NCI-H510A treated with DMSO at 0.1 percent for 48 hours (cell line): Measurements from ENCODE around the gene VPS36.
"Not testable (repeated sequence)": the region's sequence is repeated elsewhere in the genome, so short reads cannot be mapped to it uniquely, and the experiment has no call there.

ENCODE experiments used
- DNase-seq: peaks from one replicate; lab custom pipeline; 2025; lab: John Stamatoyannopoulos, UW

Gene VPS36

DNA sequence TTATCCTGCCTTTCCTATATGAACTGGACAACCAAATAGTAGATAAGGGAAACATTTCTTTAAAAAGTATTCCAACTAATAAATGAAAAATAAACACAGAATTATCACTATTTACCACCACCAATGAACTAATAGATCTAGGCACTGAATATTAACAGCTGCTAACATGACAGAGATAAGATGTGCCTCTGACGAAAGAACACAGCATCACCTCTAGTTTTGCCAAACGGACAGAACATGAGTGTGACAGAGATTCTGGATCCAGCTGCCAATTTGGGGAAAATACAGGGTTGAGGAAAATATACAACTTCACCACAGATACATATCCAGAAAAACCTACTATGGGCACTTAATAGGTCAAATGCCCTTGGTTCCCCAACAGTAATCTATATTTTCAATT lies 18.0 kb downstream of the VPS36 start:
- no peak for DNase-seq

GRCh38 chr13:52428295-52428694 lies 22.1 kb downstream of the VPS36 start:
- DNase-seq = no peak

GRCh38 chr13:52421216-52421615 lies 29.2 kb downstream of the VPS36 start:
- DNase-seq = no peak

DNA sequence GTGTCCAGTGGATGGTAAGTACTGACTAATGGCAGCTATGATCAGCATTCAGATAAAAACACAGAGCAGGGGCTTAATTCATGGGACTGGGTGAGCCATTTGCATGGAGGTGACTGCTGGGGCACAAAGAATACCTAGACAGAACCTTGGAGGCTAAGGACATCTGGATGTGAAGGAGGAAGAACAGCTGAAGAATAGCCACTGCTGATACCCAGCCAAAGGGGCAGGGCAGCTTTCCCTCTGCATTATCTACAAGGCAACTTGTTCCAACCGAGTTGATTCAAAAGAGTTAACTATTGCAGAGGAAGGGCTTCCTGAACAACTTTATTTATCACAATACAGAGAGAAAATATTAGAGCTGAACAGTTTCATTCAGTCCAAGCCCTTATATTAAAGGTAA lies 31.4 kb downstream of the VPS36 start:
- no peak for DNase-seq

GRCh38 chr13:52414963-52415362 lies 35.5 kb downstream of the VPS36 start:
- DNase-seq = no peak

- DNase-seq = no peak
Observed at GRCh38 chr13:52414051-52414450, 36.4 kb downstream of the VPS36 start.

GRCh38 chr13:52412128-52412527 lies 38.3 kb downstream of the VPS36 start:
- DNase-seq = no peak

DNA sequence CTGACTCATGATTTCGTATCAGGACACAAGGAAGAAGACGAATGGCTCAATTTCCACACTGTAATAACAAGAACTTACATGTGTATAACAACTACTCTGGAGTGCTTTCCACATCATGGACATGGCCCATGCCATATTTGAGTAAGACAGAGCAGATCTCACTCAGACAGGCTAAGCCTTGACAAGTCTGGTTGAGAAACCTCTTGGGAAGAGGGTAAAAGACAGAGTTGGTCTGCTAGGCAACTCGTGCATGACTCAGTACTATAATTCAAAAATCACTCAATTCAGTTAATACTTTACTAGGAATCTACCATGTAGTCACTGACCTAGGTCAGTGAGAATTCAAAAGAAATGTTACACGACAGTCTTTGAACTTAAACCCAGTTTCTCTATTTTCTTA lies 38.8 kb downstream of the VPS36 start:
- DNase-seq = no peak

DNA sequence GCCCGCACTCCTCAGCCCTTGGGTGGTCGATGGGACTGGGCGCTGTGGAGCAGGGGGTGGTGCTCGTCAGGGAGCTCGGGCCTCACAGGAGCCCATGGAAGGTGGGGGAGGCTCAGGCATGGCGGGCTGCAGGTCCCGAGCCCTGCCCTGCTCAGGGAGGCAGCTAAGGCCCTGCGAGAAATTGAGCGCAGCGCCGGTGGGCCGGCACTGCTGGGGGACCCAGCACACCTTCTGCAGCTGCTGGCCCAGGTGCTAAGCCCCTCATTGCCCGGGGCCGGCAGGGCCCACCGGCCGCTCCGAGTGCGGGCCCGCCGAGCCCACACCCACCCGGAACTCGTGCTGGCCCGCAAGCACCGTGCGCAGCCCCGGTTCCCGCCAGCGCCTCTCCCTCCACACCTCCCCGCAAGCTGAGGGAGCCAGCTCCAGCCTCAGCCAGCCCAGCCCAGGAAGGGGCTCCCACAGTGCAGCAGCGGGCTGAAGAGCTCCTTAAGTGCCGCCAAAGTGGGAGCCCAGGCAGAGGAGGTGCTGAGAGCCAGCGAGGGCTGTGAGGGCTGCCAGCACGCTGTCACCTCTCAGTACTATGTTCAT lies 42.3 kb downstream of the VPS36 start:
- DNase-seq = not testable (repeated sequence)

DNA sequence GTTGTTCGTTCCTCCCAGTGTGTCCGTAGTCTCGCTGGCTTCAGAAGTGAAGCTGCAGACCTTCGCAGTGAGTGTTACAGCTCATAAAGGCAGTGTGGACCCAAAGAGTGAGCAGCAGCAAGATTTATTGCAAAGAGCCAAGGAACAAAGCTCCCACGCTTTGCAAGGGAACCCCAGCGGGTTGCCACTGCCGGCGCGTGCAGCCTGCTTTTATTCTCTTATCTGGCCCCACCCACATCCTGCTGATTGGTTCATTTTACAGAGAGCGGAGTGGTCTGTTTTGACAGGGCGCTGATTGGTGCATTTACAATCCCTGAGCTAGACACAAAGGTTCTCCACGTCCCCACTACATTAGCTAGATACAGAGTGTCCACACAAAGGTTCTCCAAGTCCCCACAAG lies 43.0 kb downstream of the VPS36 start:
- not testable (repeated sequence) for DNase-seq

DNA sequence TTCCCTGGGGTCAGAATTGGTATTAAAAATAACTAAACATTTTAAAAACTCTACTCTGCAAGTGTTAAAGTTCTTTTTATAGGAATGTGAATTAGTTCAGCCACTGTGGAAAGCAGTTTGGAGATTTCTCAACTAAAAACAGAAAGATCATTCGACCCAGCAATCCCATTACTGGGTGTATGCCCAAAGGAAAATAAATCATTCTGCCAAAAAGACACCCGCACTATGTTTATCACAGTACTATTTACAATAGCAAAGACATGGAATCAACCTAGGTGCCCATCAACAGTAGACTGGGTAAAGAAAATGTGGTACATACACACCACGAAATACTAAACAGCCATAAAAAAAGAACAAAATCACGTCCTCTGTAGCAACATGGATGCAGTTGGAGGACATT lies 43.8 kb downstream of the VPS36 start:
- DNase-seq = no peak

- no peak for DNase-seq
Observed at GRCh38 chr13:52405767-52406494, 44.5 kb downstream of the VPS36 start, which contains the start of gene THSD1. TSS of gene THSD1 (minus strand) at chr13:52406172. CDS start at chr13:52402600, 3,572 bp downstream.

GRCh38 chr13:52405369-52405766 lies 45.1 kb downstream of the VPS36 start:
- DNase-seq = no peak

DNA sequence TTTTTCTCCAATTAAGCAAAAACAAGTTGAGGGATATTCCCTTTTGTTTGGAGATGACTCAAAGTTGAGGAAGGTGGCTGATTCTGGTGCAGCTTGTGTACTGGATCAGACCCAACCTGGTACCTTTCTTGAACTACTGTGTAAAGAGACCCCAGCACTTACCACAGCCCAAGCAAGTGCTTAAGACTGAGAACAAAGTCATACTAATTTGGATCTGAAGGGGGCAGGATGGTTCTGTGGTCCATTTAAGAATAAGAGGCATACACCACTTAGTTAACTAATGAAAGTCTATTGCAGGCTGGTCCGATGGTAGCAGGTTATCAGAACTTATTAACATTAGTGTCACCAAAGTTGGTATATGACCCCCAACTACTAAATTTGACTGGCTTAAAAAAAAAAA lies 50.7 kb downstream of the VPS36 start:
- DNase-seq = no peak

- no peak for DNase-seq
Observed at GRCh38 chr13:52399046-52399445, 51.4 kb downstream of the VPS36 start.

- no peak for DNase-seq
Observed at GRCh38 chr13:52395704-52396103, 54.7 kb downstream of the VPS36 start.

DNA sequence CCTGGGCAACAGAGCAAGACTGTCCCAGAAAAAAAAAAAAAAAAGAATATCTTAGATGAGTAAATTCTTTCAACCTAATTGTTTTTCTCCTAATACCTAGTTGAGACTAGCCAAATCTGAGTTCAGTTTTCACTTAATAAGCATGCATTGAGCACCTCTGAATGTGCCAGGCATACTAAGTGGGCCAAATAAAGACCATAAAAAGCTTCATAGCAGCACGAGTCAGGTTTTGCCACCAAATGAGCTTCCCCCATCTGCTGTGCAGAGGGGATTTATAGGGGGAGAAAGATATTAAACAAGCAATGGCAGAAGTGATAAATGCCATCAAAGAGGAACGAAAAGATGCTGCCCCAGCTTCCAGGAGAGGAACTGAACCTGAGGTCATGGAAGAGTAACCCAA lies 55.8 kb downstream of the VPS36 start:
- DNase-seq = no peak

GRCh38 chr13:52393572-52394357 lies 56.7 kb downstream of the VPS36 start:
- DNase-seq = no peak

DNA sequence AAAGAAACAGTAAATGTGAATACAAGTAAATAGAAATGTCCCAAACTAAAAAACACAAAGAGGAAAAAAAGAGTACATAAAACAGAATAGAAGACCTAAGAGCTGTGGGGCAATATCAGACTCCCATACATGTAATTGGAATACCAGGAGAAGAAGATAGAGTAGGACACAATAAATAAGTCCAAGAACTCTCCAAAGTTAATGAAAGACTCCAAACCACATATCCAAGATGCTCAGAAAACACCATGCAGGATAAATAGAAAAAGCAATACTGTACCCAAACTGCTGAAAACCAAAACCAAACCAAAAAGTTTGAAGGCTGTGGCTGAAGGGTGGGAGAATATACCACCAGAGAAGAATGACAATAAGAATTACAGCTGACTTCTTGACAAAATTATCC lies 62.7 kb downstream of the VPS36 start:
- no peak for DNase-seq

GRCh38 chr13:52385870-52386269 lies 64.6 kb downstream of the VPS36 start:
- DNase-seq = no peak

DNA sequence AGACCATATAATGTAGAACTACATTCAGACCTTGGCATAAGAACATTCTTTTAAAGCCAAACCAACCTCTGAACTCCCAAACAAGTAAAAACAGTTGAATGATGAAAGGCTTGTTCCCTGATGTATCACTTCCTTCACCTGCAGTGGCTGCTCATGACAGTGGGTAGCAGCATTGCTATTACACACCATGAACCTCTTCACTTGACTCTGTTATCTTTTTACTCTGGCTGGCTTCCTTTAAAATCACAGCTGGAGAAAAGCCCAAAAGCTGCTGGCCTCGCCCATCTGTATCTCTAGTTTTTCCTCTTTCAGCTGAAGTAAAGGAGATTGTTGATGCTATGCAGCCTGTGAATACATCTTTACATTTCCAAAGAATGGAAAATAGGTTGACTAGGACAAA lies 67.1 kb downstream of the VPS36 start:
- DNase-seq = no peak

DNA sequence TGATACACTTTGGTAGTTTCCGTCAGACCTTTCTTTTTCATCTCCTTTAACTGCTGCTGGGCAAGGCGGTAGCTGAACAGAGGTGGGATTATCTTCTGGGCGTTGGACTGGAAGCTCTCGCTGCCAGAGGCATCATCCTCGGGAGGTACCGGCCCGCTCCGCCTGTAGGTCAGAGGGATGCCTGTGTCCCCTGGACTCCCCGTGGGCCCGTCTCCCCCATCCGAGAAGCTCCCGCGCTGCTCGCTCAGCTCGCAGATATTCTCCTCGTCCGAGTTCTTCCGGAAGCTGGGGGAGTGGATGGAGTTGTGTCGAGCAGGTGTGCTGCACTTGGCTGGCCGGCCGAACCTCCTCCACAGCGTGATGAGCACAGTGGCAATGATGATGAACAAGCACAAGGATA lies 72.1 kb downstream of the VPS36 start:
- DNase-seq = no peak

DNA sequence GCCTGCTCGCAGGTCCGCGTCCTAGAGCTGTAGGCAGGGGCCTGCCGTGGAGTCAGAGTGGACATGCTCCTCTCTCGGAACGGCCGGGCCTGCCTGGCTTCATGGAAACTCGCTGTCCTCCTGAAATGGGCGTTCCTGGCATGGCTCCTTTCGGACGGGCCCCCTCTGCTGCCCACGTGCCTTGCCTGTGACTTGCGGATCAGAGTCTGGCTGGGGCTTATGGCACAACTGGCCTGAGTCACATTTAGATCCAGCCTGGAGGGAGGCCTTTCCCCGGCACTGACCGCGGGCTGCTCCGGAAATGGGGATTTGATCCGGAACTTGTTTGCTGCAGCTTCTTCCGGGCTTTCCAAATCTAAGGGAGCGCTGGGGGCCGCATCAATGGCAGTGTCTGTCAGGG lies 72.5 kb downstream of the VPS36 start:
- no peak for DNase-seq
